Measurements from ENCODE around the gene TNS2.

- no peak for TF ChIP-seq POLR2A (IDR thresholded peaks at IDR 0.05; ENCODE audit: low read length)
- TF ChIP-seq GATA1 (IDR thresholded peaks at IDR 0.05; ENCODE audit: low read depth, low read length), result no peak
Observed at GRCh38 chr12:53094394-53094787, 44.5 kb downstream of the TNS2 start.

Measured in erythroblast (primary cell).